Stimulated activated CD4-positive, alpha-beta T cell treated with anti-CD3 and anti-CD28 coated beads, Interleukin-2, amount 100 ng/mL, for 24 hours (primary cell): ENCODE measurements around the gene SLC29A1.

Experiments
- DNase-seq, 2 donors: peaks; one replicate each; pipeline ENCODE4 v3.0.0-alpha.2; 2020

SLC29A1 gene

DNA sequence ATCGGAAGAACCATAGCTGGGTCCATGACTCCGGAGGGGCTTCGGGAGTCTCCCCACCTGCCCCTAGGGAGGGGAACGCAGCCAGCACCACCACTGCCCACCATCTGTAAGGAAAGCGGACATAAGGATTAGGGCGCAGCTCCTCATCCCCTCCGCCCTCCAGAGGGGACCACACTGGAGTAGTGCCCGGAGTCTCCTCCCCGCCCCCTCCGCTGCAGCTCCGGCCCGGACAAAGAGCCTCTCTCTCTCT, 33.3 kb downstream of the SLC29A1 start:
- DNase-seq: peak in 1 of 2 donors; percentile 57

DNA sequence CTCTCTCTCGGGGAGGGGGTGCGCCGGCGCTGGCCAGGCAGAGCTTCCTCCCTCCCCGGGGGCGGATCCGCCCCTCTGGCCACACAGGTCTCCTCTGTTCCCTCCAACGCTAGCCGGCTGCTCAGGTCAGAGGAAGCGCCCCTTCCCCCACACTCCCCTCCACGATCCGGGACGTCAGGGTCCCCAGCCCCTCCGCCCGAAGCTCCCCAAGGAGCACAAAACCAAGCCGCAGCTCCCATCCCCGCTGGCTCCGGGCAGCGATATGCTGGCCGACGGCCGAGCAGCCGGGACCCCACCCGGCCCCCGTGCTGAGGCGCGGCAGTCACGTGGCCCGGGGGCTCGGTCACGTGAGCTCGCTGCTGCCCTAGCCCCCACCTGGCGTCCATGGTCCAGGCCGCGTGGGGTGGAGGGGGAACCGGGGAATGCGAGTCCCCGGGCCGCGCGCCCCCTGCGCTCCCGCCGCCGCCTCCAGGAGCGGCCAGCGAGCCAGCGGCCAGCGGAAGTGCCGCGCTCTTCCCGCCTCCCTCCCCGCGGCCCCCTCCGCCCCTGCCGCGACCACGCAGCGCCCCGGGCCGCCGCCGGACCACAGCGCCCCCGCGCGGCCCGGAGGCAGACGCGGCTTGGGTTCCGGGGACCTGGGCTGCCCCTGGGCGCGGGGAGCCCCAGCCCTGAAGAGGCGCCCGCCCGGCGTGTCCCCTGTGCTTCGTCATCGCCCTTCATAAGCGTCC, 33.8 kb downstream of the SLC29A1 start, which contains the start of gene SLC35B2:
Gene SLC35B2, minus strand, starts transcription at position 504 of the 728 bp plus-strand sequence. Its CDS starts 118 bp downstream, at position 386.
- DNase-seq: peak; percentile 69 to 72

DNA sequence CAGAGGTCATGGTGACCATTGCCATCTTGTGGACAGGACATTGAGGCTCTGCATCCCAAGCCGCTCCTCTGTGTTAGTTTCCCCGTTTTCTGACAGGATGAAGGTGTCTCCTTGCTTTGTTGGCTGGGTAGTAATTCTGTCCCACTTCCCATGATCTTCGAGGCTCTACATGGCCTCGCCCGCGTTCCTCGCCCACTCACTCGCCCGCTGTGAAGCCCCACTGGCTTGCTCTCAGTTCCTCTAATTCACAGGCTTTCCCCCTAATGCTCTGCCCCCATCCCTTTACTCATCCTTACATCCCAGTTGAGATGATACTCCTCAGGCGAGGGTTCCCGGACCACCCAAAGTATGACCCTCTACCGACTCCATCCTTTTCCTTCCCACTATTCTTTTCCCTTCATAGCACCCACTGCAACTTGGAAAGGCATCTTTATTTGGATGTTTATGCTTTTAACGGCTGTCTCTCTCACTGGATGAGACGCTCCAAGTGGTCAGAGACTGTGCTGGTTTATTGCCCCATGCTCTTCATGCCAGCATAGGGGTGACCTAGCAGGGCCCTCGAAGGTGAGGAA, 34.4 kb downstream of the SLC29A1 start:
- no peak for DNase-seq

DNA sequence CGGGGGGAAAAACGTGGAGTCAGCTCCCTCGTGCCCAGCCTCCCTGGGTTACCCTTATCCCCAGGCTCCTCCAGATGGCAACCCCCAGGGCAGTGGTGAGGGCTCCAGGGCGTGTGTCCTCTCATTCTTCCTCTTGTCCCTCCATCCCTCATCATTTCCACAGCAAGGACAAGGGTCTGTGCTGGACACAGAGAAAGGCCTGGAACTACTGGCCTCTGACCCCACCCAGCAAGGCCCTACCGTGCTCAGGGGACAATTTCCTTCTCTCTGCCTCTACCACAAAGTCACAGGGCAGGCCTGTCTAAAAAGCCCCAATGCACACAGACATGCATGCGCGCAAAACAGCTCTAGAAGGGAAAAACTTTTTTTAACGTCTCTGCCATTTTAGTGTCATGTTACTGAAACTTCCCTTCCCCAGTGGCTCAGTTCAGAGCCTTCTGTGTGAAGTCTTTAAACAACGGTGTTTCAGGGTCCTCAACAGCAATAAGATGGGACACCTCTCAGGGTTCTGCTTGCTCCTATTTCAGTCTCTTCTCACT, 35.0 kb downstream of the SLC29A1 start:
- DNase-seq: no peak

DNA sequence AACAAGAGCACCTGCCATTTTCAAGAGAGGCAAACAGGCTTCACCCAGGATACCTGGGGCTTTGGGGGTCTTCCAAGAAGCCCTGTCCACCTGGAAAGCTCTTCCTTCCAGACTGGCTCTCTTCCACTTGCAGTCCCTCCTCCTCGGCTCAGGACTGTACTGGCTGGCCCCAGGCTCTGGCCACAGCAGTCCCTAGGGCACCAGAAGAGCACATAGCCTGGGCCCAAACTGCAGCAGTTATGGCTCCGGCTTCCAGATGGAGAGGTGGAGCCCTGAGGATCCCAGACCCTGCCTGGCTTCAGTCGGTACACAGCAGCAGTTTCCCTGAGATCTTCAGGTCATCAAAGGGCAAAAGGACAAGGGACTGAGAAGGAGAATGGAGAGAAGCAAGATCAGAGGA, 35.5 kb downstream of the SLC29A1 start:
- no peak for DNase-seq

DNA sequence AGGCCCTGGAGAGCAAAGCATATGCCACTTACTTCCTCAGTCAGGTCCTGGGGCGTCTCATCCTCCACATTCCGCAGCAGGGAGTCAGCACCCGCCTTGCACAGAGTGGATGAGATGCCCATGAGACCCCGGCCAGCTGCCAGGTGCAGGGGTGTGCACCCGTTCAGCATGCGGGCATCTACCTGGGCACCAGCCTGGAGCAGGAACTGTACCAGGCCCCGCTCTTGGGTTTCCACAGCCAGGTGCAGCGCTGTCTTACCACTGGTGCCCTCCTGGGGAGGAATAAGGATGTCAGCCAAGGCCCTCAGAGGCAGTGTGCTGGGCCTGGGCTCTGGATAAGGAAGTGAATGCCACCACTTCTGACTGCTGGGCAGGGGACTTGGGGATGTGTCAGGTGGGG, 36.6 kb downstream of the SLC29A1 start:
- DNase-seq: no peak

DNA sequence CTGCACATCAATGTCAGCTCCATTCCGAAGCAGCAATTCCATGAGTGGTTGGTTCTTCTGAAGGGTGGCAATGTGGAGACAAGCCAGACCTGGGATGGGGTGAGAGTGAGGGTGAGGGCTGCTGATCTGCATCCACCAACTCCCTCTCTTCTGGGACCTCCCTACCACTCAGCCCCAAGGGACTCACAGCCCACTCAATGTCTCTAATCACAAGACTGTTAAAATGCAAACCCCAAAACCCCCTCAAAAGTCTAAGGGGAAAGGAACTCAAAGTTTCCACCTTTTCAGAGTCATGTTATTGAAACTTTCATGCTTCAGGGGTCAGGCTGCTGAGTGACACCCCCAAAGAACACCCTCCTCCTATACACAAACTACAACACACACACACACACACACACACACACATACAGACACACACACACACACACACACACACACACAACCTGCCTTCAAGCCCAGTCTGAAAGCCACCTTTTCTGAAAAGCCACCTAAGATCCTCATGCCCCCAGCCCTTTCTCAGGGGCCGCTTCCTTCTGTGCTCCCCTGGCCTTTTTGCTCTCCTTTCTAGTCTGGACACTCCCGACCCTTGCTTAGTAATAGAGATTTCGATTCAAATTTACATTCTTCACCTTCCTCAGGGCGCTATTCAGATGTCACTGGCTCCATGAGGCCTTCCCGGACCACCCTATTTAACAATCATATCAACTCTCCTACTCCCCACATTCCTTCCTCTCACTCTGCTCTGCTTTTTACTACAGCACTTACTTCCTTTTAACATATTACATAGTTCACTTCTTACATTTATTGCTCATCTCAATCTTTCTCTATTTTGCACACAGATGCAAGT, 37.3 kb downstream of the SLC29A1 start:
- DNase-seq: no peak

DNA sequence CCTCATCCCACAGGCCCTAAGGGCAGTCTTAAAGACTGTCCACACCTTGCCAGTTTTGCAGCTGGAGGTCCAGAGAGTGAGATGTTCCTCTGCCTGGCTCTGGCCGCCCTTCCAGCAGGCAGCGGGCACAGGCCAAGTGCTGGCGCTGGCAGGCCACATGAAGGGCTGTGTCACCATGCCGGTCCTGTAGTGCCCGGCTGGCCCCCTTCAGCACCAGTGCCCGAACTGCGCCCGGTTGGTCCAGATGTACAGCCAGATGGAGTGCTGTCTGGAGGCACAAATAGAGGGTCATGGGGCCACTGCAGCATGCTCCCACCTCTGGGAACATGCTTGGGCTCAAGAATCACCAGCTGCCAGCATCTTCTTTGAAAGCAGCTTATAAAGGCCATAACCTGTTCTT, 38.2 kb downstream of the SLC29A1 start:
- DNase-seq: no peak

DNA sequence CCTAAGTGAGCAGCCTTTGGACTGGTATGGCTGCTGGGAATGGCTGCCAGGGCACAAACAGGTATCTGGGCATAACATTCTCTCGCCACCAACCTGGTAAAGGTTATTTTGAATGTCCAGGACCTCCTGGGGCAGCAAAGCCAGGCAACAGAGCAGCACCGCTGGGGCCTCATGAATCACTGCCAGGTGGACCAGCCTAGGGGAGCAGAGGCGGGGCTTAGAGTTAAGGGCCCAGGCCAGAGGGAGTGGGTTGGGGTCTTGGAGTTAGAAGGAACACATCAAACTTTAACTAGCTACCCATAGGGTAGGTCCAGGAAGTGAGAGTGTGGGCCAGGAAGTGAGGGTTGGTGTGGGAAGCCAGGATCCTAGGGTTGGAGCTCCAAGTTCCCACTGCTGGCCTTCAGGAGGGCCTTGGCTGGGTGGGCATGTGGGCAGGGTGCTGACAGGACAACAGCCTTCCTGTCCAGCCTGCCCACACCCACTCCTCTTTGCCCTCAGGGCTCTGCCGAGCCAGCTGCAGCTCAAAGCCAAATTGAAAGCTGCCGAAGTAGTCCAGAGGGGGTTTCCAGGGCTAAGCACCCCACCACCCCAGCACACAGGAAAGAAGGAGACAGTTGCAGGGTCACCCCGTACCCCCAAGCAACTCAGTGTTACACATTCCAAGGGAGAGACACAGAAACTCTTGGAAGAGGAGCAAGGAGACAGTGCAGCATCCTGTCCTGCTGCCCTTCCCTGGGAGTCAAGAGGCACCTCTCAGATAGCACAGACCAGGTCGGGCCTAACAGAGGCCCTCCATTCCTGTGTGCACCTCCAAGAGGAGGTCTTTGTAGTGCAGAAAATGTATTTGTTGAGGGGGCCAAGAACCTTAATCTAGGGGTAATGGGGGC, 39.3 kb downstream of the SLC29A1 start:
- no peak for DNase-seq

DNA sequence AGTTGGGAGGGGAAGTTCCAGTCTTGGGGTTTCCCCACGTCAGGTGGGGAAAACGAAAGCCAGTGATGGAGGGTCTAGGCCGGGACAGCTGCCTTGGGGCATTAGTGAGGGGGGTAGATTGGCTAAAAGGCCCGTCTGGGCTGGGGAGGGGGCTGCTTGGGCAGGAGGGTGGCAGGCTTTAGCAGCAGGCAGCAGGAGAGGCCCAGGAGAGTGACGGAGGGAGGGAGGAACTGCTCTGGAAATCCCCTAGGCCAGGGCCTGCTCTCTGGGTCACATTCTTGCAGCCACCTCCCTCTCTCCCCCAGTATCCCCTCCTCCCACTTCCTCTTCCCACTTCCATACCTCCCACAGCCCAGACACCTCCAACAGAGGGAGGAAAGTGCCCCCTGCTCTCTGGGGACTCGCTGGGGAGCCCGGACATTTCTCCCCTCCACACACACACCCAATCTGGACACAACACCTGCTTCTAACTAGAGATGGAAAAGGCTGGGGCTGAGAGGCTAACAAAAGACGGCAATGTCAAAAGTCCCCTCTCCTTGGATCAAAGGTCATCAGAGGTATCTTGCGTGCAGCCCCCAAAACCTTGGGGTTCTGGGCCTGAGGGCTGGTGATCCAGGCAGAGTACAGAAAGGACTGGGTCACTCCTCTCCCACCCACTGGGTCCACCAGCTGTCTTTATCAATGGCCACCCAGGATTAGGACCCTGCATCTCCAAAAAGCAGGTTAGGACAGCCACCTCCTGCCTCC, 40.1 kb downstream of the SLC29A1 start:
- DNase-seq: peak in 1 of 2 donors; percentile 49

DNA sequence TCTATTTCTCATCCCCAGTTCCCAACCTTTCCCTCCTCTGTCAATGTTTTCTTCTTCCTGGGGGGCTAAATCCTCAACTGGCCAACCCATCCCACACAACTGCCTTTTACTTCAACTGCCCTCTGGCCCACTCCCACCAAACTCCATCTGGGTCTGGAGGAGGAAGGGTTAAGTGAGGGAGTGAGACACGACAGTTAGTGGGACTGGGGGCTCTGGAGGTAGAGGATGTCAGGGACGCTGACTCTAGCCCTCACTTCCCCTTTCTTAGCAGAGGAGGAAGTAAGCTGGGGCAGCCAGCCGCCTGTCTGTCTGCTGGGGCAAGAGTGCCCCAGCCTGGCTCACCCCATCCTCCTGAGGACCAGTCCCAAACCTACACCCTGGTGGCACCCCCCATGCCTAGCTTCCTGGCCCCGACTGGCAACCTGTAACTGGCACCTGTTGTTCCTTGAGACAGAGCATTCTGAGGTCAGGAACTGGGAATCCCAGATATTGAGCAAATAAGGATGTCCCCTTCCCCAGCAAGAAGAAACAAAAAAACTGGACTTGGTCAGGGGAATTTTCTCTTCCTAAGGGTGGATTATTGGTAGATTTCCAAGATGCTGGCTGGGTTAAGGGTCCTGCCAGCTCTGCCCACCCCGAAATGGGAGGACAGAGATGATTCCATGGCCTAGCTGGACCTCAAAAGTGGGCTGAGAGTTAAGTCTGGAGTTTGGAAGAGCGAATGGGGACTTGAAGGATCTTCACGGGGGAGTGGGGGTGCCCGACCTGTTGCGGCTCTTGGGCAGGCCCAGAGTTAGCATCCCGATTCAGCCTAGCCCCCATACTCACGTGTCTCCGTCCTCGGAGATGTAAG, 41.0 kb downstream of the SLC29A1 start:
- peak in 1 of 2 donors; percentile 53 for DNase-seq

DNA sequence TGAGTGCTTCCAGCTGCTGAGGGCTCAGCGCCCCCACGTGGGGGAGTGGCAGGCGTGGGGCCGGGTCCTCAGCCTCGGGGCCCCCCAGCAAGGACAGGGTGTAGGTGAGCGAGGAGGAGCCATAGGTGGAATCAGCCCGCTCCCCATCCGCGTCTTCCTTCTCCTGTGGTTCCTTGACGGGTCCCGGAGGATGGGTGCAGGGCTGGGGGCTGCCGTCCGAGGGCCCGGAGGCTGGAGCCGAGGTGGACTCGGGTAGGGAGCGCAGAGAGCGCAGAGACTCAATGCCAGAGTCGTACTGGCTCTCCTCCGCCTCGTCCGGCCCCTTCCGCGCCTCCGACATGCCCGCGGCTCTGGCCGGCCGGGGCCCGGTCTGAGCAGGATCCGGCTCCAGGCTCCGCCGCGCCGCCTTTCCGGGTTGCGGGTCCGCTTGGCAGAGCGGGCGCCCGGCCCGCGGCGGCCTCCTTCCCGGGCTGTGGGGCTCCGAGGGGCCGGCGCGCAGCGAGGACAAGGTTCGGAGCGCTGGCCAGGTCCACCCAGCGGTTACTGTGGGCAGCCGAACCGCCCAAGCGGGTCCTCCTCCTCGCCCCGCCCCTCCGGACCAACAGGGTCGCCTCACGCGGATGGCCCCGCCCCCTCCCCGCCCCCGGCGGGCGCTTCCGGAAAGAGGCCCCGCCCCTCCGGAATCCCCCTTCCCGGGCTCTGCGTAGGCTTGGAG, 41.8 kb downstream of the SLC29A1 start, which contains the start of gene NFKBIE:
Gene NFKBIE, minus strand, starts transcription at position 545 of the 715 bp plus-strand sequence. Its CDS starts 205 bp downstream, at position 340.
- peak; percentile 97 to 98 for DNase-seq

DNA sequence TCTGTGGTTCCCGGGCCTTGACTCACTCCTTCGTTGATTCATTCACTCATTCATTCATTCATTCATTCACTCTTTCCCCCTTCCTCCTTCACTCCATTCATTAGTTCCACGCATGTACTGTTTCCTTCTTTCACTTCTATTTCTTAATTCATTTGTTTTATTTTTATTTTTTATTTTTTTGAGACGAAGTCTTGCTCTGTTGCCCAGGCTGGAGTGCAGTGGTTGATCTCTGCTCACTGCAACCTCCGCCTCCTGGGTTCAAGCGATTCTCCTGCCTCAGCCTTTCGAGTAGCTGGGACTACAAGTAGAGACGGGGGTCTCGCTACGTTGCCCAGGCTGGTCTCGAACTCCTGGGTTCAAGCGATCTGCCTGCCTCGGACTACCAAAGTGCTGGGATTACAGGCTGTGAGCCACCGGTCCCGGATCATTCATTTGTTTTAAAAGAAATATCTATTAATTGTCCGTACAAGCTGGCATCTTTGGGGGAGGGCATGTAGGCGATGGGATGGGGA, 42.4 kb downstream of the SLC29A1 start:
- no peak for DNase-seq

DNA sequence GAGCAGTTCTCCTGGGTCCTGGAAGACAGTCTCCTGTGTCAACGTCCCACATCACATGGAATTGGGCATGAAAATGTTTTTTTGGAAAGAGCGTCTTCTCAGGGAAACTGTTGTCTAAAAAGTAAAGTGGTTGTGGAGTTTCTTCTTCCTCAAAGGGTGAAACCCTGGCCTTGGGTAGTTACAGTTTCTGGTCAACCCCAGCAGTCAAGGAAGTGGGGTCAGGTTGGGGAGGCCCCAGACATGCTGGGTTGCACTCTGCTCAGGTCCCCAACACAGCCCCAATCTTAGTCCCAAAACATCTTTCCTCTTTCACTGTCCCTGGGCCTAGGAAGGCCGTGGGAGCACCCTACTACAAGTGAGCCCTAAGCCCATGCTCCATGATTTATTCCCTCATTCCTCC, 43.0 kb downstream of the SLC29A1 start:
- no peak for DNase-seq

DNA sequence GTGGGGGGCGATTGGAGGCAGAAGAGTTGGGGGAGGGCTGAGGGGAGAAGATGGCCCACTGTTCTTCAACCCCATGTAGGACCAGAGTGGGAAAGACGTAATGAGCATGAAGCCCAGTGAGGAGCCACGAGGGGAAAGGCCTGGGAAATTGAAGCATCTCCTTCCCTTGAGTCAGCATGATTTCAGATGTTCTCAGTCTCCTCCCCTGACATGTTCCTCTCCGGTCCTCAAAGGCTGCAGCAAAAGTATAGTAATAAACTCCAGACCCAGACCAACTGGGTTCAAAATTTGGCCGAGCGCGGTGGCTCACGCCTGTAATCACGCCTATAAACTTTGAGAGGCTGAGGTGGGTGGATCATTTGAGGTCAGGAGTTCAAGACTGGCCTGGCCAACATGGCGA, 43.9 kb downstream of the SLC29A1 start:
- DNase-seq: no peak

DNA sequence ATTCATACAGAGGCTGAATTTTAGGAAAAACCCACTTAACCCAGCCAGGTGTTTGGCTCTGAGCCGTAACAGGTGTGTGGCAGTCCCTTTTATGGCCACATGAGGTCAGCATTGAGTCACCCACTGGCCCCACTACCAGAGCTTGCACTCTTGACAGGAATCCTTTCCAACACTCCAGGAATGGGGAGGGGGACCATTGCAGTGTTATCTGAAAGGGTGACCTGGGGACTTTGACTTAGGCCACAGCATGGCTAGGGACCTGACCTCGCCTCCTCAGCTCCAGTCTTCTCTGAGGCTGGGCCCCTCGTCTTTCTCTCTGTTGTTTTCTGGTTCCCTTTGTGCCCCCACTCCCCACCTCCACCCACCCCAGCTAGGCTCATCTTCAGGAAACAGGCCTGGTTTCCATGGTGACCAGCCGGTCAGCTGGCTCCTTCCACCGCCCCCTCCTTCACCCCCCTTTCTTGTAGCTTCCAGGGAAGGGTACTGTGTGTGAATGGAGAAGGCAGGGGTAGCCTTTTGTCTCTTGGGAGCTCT, 44.8 kb downstream of the SLC29A1 start:
- peak; percentile 69 to 71 for DNase-seq

DNA sequence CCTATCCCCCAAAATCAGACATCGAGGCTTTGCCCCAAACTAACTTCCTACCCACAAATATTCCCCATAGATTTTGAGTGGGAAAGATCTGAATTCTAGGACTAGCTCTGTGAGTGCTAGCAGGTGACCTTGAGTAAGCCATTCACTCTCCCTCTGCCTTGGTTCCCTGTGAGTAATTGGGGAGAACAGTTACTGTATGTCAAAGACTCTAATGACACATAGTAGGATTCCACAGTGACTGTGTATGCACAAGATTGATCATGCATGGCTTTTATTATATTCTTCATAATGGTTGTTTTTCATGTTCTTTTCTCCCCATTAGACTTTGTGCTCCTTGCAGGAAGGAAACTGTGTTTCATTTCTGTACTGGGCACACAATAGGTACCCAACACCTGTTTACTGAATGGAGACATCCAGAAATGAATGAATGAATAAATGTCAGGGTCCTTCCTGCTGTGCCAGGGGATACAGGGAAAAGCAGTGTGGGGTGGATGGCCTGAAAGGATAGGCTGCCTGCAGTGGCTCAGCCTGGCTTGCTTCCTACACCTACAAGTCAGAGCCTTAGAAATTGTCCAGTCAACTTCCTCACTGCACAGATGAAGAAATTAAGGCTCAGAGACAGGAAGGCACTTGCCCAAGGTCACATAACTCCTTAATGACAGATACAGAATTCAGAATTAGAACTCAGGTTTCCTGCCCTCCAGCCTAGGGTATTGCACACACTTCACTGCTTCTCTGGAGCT, 46.0 kb downstream of the SLC29A1 start:
- DNase-seq: no peak

DNA sequence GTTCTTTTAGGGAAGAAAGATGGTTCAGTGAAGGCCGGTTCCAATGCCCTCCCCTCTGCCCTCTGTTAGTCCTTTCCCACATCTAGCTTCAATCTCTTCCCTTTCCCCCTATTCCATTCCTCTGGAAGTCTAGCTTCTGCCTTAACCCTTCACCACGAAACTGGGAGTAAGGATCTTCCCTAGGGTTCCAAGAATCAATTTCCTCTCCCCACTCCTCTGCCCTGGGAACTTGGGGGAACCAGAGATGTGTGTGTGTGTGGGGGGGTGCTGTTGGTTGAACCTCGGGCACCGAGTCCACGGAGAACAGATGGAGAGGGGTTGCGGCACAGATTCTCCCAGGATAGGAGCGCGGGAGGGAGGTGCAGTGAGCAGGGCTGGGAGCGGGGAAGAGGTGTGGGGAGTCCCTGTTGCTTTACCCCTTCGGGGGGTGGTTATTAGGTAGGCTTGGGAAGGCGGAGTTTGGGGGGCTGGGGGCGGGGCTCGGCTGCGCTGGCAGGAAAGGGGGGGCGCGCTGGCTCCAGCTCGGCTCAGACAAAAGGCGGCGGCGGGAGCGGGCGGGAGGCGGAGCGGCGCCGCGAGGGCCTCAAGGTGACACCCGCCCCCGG, 46.6 kb downstream of the SLC29A1 start, which contains the start of gene TMEM151B:
Gene TMEM151B, plus strand, starts transcription at position 530 of the 605 bp plus-strand sequence. CDS start 293 bp downstream, outside the sequence.
- no peak for DNase-seq
